OCI-LY1 (cell line): Measurements from ENCODE around the gene APLP1.

Source experiments
- EZH2 ChIP-seq: fragments of 200-600 bp; sonication (generic), shearing (Covaris generic); IDR thresholded peaks from 2 replicates; pipeline ENCODE4 v1.8.0; 2017; ENCODE audit warnings: borderline replicate concordance, mixed run types, mild to moderate bottlenecking, antibody characterized with exemption, low read length, moderate library complexity, mixed read lengths
- TF ChIP-seq, protein P1 (sequence below): fragments of 200-600 bp; sonication (generic), shearing (Covaris generic); IDR thresholded peaks from 2 replicates; pipeline ENCODE4 v1.5.1; 2017; ENCODE audit warnings: mild to moderate bottlenecking, antibody characterized with exemption, low read length, moderate library complexity, mixed read lengths

GRCh38 chr19:35885225-35885738 is 16.9 kb downstream of the APLP1 start:
- TF ChIP-seq, protein P1, sequence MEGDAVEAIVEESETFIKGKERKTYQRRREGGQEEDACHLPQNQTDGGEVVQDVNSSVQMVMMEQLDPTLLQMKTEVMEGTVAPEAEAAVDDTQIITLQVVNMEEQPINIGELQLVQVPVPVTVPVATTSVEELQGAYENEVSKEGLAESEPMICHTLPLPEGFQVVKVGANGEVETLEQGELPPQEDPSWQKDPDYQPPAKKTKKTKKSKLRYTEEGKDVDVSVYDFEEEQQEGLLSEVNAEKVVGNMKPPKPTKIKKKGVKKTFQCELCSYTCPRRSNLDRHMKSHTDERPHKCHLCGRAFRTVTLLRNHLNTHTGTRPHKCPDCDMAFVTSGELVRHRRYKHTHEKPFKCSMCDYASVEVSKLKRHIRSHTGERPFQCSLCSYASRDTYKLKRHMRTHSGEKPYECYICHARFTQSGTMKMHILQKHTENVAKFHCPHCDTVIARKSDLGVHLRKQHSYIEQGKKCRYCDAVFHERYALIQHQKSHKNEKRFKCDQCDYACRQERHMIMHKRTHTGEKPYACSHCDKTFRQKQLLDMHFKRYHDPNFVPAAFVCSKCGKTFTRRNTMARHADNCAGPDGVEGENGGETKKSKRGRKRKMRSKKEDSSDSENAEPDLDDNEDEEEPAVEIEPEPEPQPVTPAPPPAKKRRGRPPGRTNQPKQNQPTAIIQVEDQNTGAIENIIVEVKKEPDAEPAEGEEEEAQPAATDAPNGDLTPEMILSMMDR: no peak
- TF ChIP-seq EZH2: no peak
